ENCODE measurements around the gene TNRC6C. TPM values are rescaled to one million over a fixed set of nuclear protein-coding genes. Genes with fewer than 3 reads are reported as not detected.

The TNRC6C gene
- total and polyA plus RNA-seq, 2 of the 13 experiments (the other 11 are each of a cell fraction or from before 2014, with no cell fraction given): 0.66 to 4.9 TPM

- Histone ChIP-seq H4K20me1 (ENCODE audit: insufficient read depth, low read length) (peaks cover 14% of the 10 kb centered on the region; the same call in 1 of the 2 replicates), H3K4me2 (ENCODE audit: low read depth, low read length) (no peak overlapping the region), H3K9me3 (ENCODE audit: low read length) (no peaks in the 10 kb centered on the region), H3K36me3 (replicated peaks in 1 of 2; ENCODE audit: control insufficient read depth in 1 of 2, insufficient read depth in 2 of 2, low read length in 2 of 2) (peaks cover 40 to 48% of the 10 kb centered on the region in 2 experiments; a peak in 4 of 5 replicates), H3K9ac (ENCODE audit: insufficient read depth, low read depth, low read length) (no peak overlapping the region), H3K79me2 (ENCODE audit: insufficient read depth, low read length) (peaks cover 2% of the 10 kb centered on the region), H3K27ac (ENCODE audit: extremely low read length, insufficient read depth, low read length) (no peak overlapping the region), H3K27me3 (ENCODE audit: control insufficient read depth in 1 of 2, insufficient read depth in 2 of 2, low read length in 2 of 2) (no peaks in the 10 kb centered on the region), H2AFZ (ENCODE audit: low read length) (no peak overlapping the region), H3K4me3 (replicated peaks in 1 of 3; ENCODE audit: insufficient read depth in 1 of 3, low read depth in 2 of 3, low read length in 3 of 3) (no peak overlapping the region), H3K4me1 (ENCODE audit: insufficient read depth, low read length) (peaks cover 30% of the 10 kb centered on the region)
- CTCF ChIA-PET (ENCODE audit: low intra/inter-chr PET ratio, low total read pairs): no interaction called here
- no peak for FAIRE-seq
- POLR2A ChIA-PET: interaction anchor here (1.9 kb wide), 1 partner anchor 8 kb away, joined by 10 read pairs; the partner anchor contains the start of gene TMC6
- WGBS (ENCODE audit: low lambda C conversion rate): 99% methylated on average over 10 of the region's 13 CpGs
- no peak for ATAC-seq
- in situ Hi-C loops (cut with HindIII; ENCODE audit: extremely low pct_ligation_motif_present, low pct_unique_long_range_greater_than_20kb) (no loop called here), intact Hi-C loops (cut with micrococcal nuclease; ENCODE audit: unreplicated experiment) (no loop called here)
- BruUV-seq (replicated peaks): no TSS peak
- no peak for TF ChIP-seq ZXDC (CRISPR knock-in tag; IDR thresholded peaks at IDR 0.05)
- TF ChIP-seq SOX5 (CRISPR knock-in tag; IDR thresholded peaks at IDR 0.05; ENCODE audit: borderline replicate concordance): no peak
- TF ChIP-seq TAF1 (CRISPR knock-in tag; IDR thresholded peaks at IDR 0.05): no peak
- no peak for TF ChIP-seq HOXA7 (CRISPR knock-in tag; IDR thresholded peaks at IDR 0.05)
- TF ChIP-seq, protein P1, sequence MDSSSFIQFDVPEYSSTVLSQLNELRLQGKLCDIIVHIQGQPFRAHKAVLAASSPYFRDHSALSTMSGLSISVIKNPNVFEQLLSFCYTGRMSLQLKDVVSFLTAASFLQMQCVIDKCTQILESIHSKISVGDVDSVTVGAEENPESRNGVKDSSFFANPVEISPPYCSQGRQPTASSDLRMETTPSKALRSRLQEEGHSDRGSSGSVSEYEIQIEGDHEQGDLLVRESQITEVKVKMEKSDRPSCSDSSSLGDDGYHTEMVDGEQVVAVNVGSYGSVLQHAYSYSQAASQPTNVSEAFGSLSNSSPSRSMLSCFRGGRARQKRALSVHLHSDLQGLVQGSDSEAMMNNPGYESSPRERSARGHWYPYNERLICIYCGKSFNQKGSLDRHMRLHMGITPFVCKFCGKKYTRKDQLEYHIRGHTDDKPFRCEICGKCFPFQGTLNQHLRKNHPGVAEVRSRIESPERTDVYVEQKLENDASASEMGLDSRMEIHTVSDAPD (CRISPR knock-in tag; IDR thresholded peaks at IDR 0.05): no peak
- no peak for TF ChIP-seq ZSCAN9 (CRISPR knock-in tag; IDR thresholded peaks at IDR 0.05; ENCODE audit: borderline replicate concordance)
- no peak for DNase-seq (ENCODE audit: low spot score)
Measured at GRCh38 chr17:78120537-78120936, 162.0 kb downstream of the TNRC6C start.
